T-helper 2 cell treated with Interferon-gamma antibody and Interleukin-4, amounts not matched to agents 5 μg/mL and 100 μg/mL, for 36 hours (primary cell): ENCODE data around the gene ZCCHC9.
"Not testable (repeated sequence)": the region's sequence is repeated elsewhere in the genome, so short reads cannot be mapped to it uniquely, and the experiment has no call there.

ENCODE experiments used
- DNase-seq: peaks from one replicate; pipeline ENCODE4 v3.0.0; 2021; ENCODE audit warnings: low spot score
- H3K27ac Mint-ChIP-seq: one replicate; pipeline ENCODE4 v1.8.0; 2021; ENCODE audit warnings: mild to moderate bottlenecking, mixed read lengths
- H3K27me3 Mint-ChIP-seq: one replicate; pipeline ENCODE4 v1.8.0; 2021; ENCODE audit warnings: low read depth, mixed read lengths
- H3K36me3 Mint-ChIP-seq: one replicate; pipeline ENCODE4 v1.8.0; 2021; ENCODE audit warnings: low read depth, mixed read lengths
- H3K4me1 Mint-ChIP-seq: one replicate; pipeline ENCODE4 v1.8.0; 2021; ENCODE audit warnings: low read depth, mixed read lengths
- H3K4me3 Mint-ChIP-seq: one replicate; pipeline ENCODE4 v1.8.0; 2022; ENCODE audit warnings: mild to moderate bottlenecking, moderate library complexity, mixed read lengths
- H3K9me3 Mint-ChIP-seq: one replicate; pipeline ENCODE4 v1.8.0; 2021; ENCODE audit warnings: mixed read lengths

ZCCHC9 gene

GRCh38 chr5:81301271-81302015, at the start of gene ZCCHC9:
Gene ZCCHC9 (plus strand): TSS chr5:81301587. CDS start chr5:81304758, 3,171 bp downstream.
- Mint-ChIP-seq H3K4me3 (peak within 1 kb of the TSS; percentile 99), H3K9me3 (no peaks in the 10 kb centered on the region), H3K36me3 (peaks cover 14% of the 10 kb centered on the region), H3K27ac (peak within 1 kb of the TSS; percentile 100), H3K4me1 (peaks cover 34% of the 10 kb centered on the region), H3K27me3 (no peaks in the 10 kb centered on the region)
- peak; percentile 92 for DNase-seq

- Mint-ChIP-seq H3K9me3 (no peaks in the 10 kb centered on the region), H3K36me3 (no peaks in the 10 kb centered on the region), H3K4me1 (peaks cover 3% of the 10 kb centered on the region), H3K27me3 (no peaks in the 10 kb centered on the region), H3K27ac (no peak overlapping the region), H3K4me3 (no peak overlapping the region)
- DNase-seq = no peak
Observed at GRCh38 chr5:81251922-81252321, 49.5 kb upstream of the ZCCHC9 start.

- Mint-ChIP-seq H3K4me1 (peaks cover 3% of the 10 kb centered on the region), H3K27ac (no peak overlapping the region), H3K36me3 (no peaks in the 10 kb centered on the region), H3K9me3 (no peaks in the 10 kb centered on the region), H3K4me3 (no peak overlapping the region), H3K27me3 (no peaks in the 10 kb centered on the region)
- no peak for DNase-seq
Observed at GRCh38 chr5:81252904-81253303, 48.5 kb upstream of the ZCCHC9 start.

- no peaks in the 10 kb centered on the region for H3K27me3 Mint-ChIP-seq
Observed at GRCh38 chr5:81253875-81254274, 47.5 kb upstream of the ZCCHC9 start.

GRCh38 chr5:81254886-81255559, 46.4 kb upstream of the ZCCHC9 start:
- Mint-ChIP-seq H3K27me3 (no peaks in the 10 kb centered on the region), H3K4me1 (peaks cover 3% of the 10 kb centered on the region), H3K36me3 (peaks cover 6% of the 10 kb centered on the region), H3K27ac (no peak overlapping the region), H3K4me3 (no peak overlapping the region), H3K9me3 (peaks cover 7% of the 10 kb centered on the region)
- DNase-seq = no peak

More at GRCh38 chr5:81253875-81254274, 47.5 kb upstream of the ZCCHC9 start:
- H3K27ac Mint-ChIP-seq = no peak overlapping the region
- H3K4me3 Mint-ChIP-seq = no peak overlapping the region
- no peaks in the 10 kb centered on the region for H3K36me3 Mint-ChIP-seq
- no peak for DNase-seq
- no peaks in the 10 kb centered on the region for H3K9me3 Mint-ChIP-seq
- peaks cover 3% of the 10 kb centered on the region for H3K4me1 Mint-ChIP-seq

GRCh38 chr5:81256766-81257165, 44.6 kb upstream of the ZCCHC9 start:
- no peak for DNase-seq
- H3K9me3 Mint-ChIP-seq = peaks cover 18% of the 10 kb centered on the region
- H3K27me3 Mint-ChIP-seq = no peaks in the 10 kb centered on the region
- no peak overlapping the region for H3K27ac Mint-ChIP-seq
- peaks cover 3% of the 10 kb centered on the region for H3K4me1 Mint-ChIP-seq
- H3K4me3 Mint-ChIP-seq = no peak overlapping the region
- peaks cover 11% of the 10 kb centered on the region for H3K36me3 Mint-ChIP-seq

- H3K9me3 Mint-ChIP-seq = peaks cover 33% of the 10 kb centered on the region
- H3K27me3 Mint-ChIP-seq, H3K27ac Mint-ChIP-seq, H3K4me3 Mint-ChIP-seq, H3K4me1 Mint-ChIP-seq, DNase-seq: not testable (repeated sequence)
- H3K36me3 Mint-ChIP-seq = peaks cover 11% of the 10 kb centered on the region
Observed at GRCh38 chr5:81262796-81263195, 38.6 kb upstream of the ZCCHC9 start.

- H3K9me3 Mint-ChIP-seq = peaks cover 25% of the 10 kb centered on the region
- no peaks in the 10 kb centered on the region for H3K4me1 Mint-ChIP-seq
- no peak overlapping the region for H3K27ac Mint-ChIP-seq
- H3K27me3 Mint-ChIP-seq = no peaks in the 10 kb centered on the region
- H3K36me3 Mint-ChIP-seq = peaks cover 5% of the 10 kb centered on the region
- no peak for DNase-seq
- H3K4me3 Mint-ChIP-seq = no peak overlapping the region
Observed at GRCh38 chr5:81265101-81265500, 36.3 kb upstream of the ZCCHC9 start.

GRCh38 chr5:81268521-81269196, 32.7 kb upstream of the ZCCHC9 start:
- Mint-ChIP-seq H3K27ac (no peak overlapping the region), H3K4me1 (no peaks in the 10 kb centered on the region), H3K9me3 (peaks cover 29% of the 10 kb centered on the region), H3K36me3 (peaks cover 12% of the 10 kb centered on the region), H3K4me3 (no peak overlapping the region), H3K27me3 (no peaks in the 10 kb centered on the region)
- no peak for DNase-seq

- Mint-ChIP-seq H3K27me3 (no peaks in the 10 kb centered on the region), H3K9me3 (peaks cover 37% of the 10 kb centered on the region), H3K4me1 (no peaks in the 10 kb centered on the region), H3K27ac (no peak overlapping the region), H3K4me3 (no peak overlapping the region), H3K36me3 (peaks cover 14% of the 10 kb centered on the region)
- no peak for DNase-seq
Observed at GRCh38 chr5:81269751-81270393, 31.5 kb upstream of the ZCCHC9 start.

- H3K4me1 Mint-ChIP-seq, H3K4me3 Mint-ChIP-seq, H3K27me3 Mint-ChIP-seq, DNase-seq, H3K27ac Mint-ChIP-seq: not testable (repeated sequence)
- H3K36me3 Mint-ChIP-seq = peaks cover 18% of the 10 kb centered on the region
- peaks cover 43% of the 10 kb centered on the region for H3K9me3 Mint-ChIP-seq
Observed at GRCh38 chr5:81270394-81271027, 30.9 kb upstream of the ZCCHC9 start.

GRCh38 chr5:81283976-81284375, 17.4 kb upstream of the ZCCHC9 start:
- Mint-ChIP-seq H3K27ac (no peak overlapping the region), H3K27me3 (no peaks in the 10 kb centered on the region), H3K9me3 (peaks cover 3% of the 10 kb centered on the region), H3K4me1 (peaks cover 24% of the 10 kb centered on the region), H3K4me3 (no peak overlapping the region), H3K36me3 (peaks cover 6% of the 10 kb centered on the region)
- DNase-seq = no peak

GRCh38 chr5:81286059-81286617, 15.2 kb upstream of the ZCCHC9 start:
- H3K4me1 Mint-ChIP-seq = peaks cover 24% of the 10 kb centered on the region
- no peak for DNase-seq
- no peak overlapping the region for H3K27ac Mint-ChIP-seq
- H3K36me3 Mint-ChIP-seq = peaks cover 18% of the 10 kb centered on the region
- no peaks in the 10 kb centered on the region for H3K27me3 Mint-ChIP-seq
- peaks cover 8% of the 10 kb centered on the region for H3K9me3 Mint-ChIP-seq
- no peak overlapping the region for H3K4me3 Mint-ChIP-seq
